Colonic mucosa (tissue), 4 donors: ENCODE measurements around the gene C1D. TPM values are rescaled to one million over a fixed set of nuclear protein-coding genes. Genes with fewer than 3 reads are reported as not detected.

Experiments
- DNase-seq: peaks from one replicate; pipeline ENCODE4 v3.0.0-alpha.2; 2020
- H3K27ac ChIP-seq: fragments of 200-600 bp; one replicate; pipeline ENCODE4 v1.8.0; 2021
- H3K27me3 ChIP-seq: fragments of 200-600 bp; one replicate; pipeline ENCODE4 v1.8.0; 2021
- H3K36me3 ChIP-seq: fragments of 200-600 bp; one replicate; pipeline ENCODE4 v1.8.0; 2021
- H3K4me1 ChIP-seq: fragments of 200-600 bp; one replicate; pipeline ENCODE4 v1.8.0; 2021; ENCODE audit warnings: mild to moderate bottlenecking
- H3K4me3 ChIP-seq: fragments of 200-600 bp; one replicate; pipeline ENCODE4 v1.8.0; 2021
- H3K9ac ChIP-seq, 2 donors: one replicate each; pipeline ENCODE4 v1.7.0; 2013; ENCODE audit warnings: control low read depth in 2 of 2, low read depth in 2 of 2, low read length in 2 of 2
- H3K9me3 ChIP-seq: fragments of 200-600 bp; one replicate; pipeline ENCODE4 v1.8.0; 2021
- CTCF ChIP-seq: fragments of 200-600 bp; IDR thresholded peaks from one replicate; pipeline ENCODE4 v1.8.0; 2022; ENCODE audit warnings: antibody characterized with exemption, mild to moderate bottlenecking
- intact Hi-C: fragments of 100-400 bp; cut with DNase I; formaldehyde crosslinking; loops from one replicate; pipeline ENCODE4 v1.14.1; 2022
- total RNA-seq, 2 donors: library from RNA; stranded (reverse); fragmentation: NEBNext Ultra II Directional in 1 of 2; extraction: Animal tissue kit (Norgen Biotek cat#: 25700) in 1 of 2; gene quantifications; one replicate each; pipeline ENCODE4 v1.2.1, GENCODE V29; 2021
- donor health status: healthy.
- donor health status: DM: no; HTN: no; CAD: no.
- donor health status: DM: no; HTN: no; CAD: no.

Gene C1D
- total RNA-seq, 2 donors from 2014 or later = 15.4 to 19.9 TPM

DNA sequence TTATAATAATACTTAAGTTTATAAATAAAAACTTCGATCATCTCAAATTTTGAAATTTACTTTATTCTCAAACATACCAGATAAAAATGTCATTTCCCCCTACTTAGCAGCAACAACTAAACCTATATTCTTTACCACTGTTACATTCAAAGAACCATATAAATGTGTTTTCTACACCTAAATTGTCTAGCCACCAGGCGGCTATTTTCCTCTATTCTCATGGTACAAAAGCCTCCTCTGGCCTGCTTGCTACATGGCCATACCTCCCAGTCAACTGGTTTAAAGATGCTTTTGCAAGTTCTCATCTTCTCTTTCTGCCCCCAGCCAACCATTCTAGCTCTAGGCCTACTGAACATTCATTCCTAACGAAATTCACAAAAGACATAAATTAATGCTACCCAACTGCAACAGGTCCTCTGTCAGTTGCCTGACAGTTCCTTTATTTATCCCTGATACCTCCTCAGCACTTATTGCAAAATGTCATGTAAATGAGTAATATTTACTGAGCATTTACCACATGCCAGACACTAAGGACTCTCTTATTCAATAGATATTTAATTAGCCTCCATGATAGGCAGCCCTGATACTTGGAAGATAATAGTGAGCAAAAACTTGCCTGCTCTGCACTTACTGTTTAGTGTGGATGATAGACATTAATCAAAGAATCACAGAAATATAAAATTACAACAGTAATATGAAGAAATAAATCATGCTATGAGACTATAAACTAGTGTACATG, 5.0 kb downstream of the C1D start:
- Histone ChIP-seq H3K27me3 (no peaks in the 10 kb centered on the region), H3K9me3 (no peaks in the 10 kb centered on the region), H3K27ac (no peak overlapping the region), H3K4me1 (no peaks in the 10 kb centered on the region), H3K36me3 (no peaks in the 10 kb centered on the region), H3K9ac (no peak overlapping the region), H3K4me3 (no peak overlapping the region)
- DNase-seq = no peak
- intact Hi-C loops = no loop called here
- TF ChIP-seq CTCF = no peak

DNA sequence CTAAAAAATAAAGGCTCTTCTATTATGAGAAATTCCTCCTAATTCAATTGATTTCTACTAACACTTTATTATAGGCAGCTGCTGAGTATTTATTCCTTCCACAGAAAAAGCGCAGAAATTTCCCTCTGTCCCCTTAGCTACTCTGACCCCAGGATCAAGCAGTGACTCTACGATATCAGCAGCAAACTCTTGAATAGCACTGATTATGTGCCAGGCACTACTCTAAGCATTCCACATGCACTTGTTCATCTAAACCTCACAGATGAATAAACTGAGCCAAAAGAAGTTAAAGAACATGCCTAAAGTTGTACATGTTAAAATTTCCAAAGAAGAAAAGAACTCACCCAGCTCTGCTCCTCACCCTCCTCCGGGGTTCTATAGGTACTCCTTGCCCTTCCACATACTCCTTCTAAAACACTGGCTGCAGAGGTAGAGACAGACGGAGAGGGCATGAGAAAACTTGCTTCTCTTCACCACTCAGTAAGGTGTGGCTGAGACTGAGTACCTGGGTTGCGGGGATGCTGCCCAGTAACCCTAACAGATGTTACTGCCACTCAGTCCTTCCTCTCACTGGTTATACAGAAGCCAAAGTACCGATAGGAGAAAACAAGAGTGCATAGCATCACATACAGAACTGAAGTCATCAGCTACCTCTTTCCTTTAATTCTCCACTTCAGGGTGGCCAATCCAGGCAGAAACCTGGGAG, 9.9 kb downstream of the C1D start:
- DNase-seq = no peak
- intact Hi-C loops = no loop called here
- no peak for TF ChIP-seq CTCF
- no peak overlapping the region for H3K27ac ChIP-seq
- H3K9me3 ChIP-seq = no peaks in the 10 kb centered on the region
- no peaks in the 10 kb centered on the region for H3K36me3 ChIP-seq
- no peaks in the 10 kb centered on the region for H3K4me1 ChIP-seq
- H3K9ac ChIP-seq = no peak overlapping the region
- H3K27me3 ChIP-seq = no peaks in the 10 kb centered on the region
- H3K4me3 ChIP-seq = no peak overlapping the region

GRCh38 chr2:68050353-68050752, 12.5 kb downstream of the C1D start:
- no peak for TF ChIP-seq CTCF
- no peak for DNase-seq
- intact Hi-C loops = no loop called here
- Histone ChIP-seq H3K9ac (no peak overlapping the region), H3K36me3 (no peaks in the 10 kb centered on the region), H3K9me3 (no peaks in the 10 kb centered on the region), H3K27me3 (no peaks in the 10 kb centered on the region), H3K4me3 (no peak overlapping the region), H3K4me1 (no peaks in the 10 kb centered on the region), H3K27ac (no peak overlapping the region)

DNA sequence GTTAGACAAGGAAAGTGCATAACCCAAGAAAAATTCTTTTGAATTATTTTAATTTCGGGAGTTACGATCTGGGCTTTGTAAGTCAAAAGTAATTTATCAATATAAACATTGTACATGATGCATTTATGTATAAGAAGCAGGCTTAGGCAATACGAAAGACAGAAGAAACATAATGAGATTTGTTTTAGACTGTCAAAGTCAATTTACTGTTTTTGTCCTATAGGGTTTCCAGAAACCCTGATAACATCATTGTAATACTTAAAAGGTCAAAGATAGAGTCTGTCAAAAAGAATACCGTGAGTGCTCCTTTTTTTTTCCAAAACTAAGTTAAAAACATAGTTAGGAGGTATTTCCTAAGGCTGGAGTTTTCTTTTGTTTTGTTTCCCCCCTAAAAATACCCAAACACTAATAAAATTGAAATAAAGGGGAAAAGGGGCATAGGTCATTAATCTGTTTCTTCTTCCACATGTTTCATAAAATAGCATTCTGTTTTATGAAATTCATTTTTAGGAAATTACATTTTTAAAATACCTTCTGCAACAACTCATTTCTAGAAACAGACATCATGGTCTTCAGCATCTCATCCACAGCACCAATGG, 16.1 kb downstream of the C1D start:
- no peak overlapping the region for H3K4me3 ChIP-seq
- no peak overlapping the region for H3K9ac ChIP-seq
- H3K9me3 ChIP-seq = no peaks in the 10 kb centered on the region
- no peak overlapping the region for H3K27ac ChIP-seq
- DNase-seq = no peak
- H3K36me3 ChIP-seq = no peaks in the 10 kb centered on the region
- intact Hi-C loops = no loop called here
- H3K27me3 ChIP-seq = no peaks in the 10 kb centered on the region
- no peaks in the 10 kb centered on the region for H3K4me1 ChIP-seq
- TF ChIP-seq CTCF = no peak

DNA sequence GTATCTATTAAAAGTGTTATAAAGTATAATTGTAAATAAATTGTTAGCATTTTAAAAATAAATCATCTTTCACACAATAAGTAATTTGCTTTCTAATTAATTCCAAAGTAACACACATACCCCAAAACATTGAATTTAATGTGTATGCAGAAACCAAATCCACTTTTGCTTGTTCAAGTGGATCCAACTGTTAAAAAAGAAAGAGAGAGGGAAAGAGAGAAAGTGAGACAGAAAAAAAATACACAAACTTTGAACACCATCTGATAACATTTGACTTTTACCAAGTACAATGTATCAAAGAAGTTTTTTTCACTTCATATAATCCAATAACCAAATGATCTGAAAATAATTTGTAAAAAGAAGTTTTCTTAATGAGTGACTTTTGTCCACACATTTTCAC, 16.6 kb downstream of the C1D start:
- H3K4me1 ChIP-seq = no peaks in the 10 kb centered on the region
- no peak overlapping the region for H3K4me3 ChIP-seq
- TF ChIP-seq CTCF = no peak
- intact Hi-C loops = no loop called here
- H3K27ac ChIP-seq = no peak overlapping the region
- no peaks in the 10 kb centered on the region for H3K27me3 ChIP-seq
- no peaks in the 10 kb centered on the region for H3K9me3 ChIP-seq
- no peaks in the 10 kb centered on the region for H3K36me3 ChIP-seq
- H3K9ac ChIP-seq = no peak overlapping the region
- no peak for DNase-seq
